NCI-H187 (cell line): ENCODE data around the gene STXBP2.

Experiments
- DNase-seq, 2 experiments: peaks; one replicate each; lab custom pipeline; 2025; lab: John Stamatoyannopoulos, UW

The STXBP2 gene

GRCh38 chr19:7636691-7637373 is at the start of gene STXBP2:
STXBP2 (plus strand) TSS chr19:7637110; CDS start chr19:7637150, 40 bp downstream.
- DNase-seq: peak; percentile 25 to 43

GRCh38 chr19:7589822-7590221 is 47.1 kb upstream of the STXBP2 start:
- no peak for DNase-seq

GRCh38 chr19:7590256-7590655 is 46.7 kb upstream of the STXBP2 start:
- no peak for DNase-seq

GRCh38 chr19:7595466-7596133 is 41.3 kb upstream of the STXBP2 start, which contains the start of gene CAMSAP3:
CAMSAP3 (plus strand) TSS chr19:7595863; CDS start chr19:7596003, 140 bp downstream.
- peak; percentile 5 to 20 for DNase-seq

GRCh38 chr19:7596211-7596937 is 40.5 kb upstream of the STXBP2 start:
- no peak for DNase-seq

- DNase-seq: no peak
Measured at GRCh38 chr19:7597689-7598088, 39.2 kb upstream of the STXBP2 start.

- DNase-seq: no peak
Measured at GRCh38 chr19:7598180-7598579, 38.7 kb upstream of the STXBP2 start.

- no peak for DNase-seq
Measured at GRCh38 chr19:7600721-7601120, 36.2 kb upstream of the STXBP2 start.

- no peak for DNase-seq
Measured at GRCh38 chr19:7602240-7602934, 34.5 kb upstream of the STXBP2 start.

- no peak for DNase-seq
Measured at GRCh38 chr19:7602935-7603497, 33.9 kb upstream of the STXBP2 start.

GRCh38 chr19:7603919-7604318 is 33.0 kb upstream of the STXBP2 start:
- no peak for DNase-seq

- no peak for DNase-seq
Measured at GRCh38 chr19:7605490-7606222, 31.3 kb upstream of the STXBP2 start.

- no peak for DNase-seq
Measured at GRCh38 chr19:7606289-7606688, 30.6 kb upstream of the STXBP2 start.

GRCh38 chr19:7607212-7607873 is 29.6 kb upstream of the STXBP2 start:
- no peak for DNase-seq

- no peak for DNase-seq
Measured at GRCh38 chr19:7607874-7608560, 28.9 kb upstream of the STXBP2 start.

- DNase-seq: no peak
Measured at GRCh38 chr19:7610491-7611240, 26.2 kb upstream of the STXBP2 start.

GRCh38 chr19:7611541-7612279 is 25.2 kb upstream of the STXBP2 start:
- DNase-seq: no peak
